ENCODE measurements around the gene AUNIP. TPM values are rescaled to one million over a fixed set of nuclear protein-coding genes. Genes with fewer than 3 reads are reported as not detected.

AUNIP gene
- total and polyA plus RNA-seq, 2 experiments from 2014 or later: 20.9 to 21.9 TPM

DNA sequence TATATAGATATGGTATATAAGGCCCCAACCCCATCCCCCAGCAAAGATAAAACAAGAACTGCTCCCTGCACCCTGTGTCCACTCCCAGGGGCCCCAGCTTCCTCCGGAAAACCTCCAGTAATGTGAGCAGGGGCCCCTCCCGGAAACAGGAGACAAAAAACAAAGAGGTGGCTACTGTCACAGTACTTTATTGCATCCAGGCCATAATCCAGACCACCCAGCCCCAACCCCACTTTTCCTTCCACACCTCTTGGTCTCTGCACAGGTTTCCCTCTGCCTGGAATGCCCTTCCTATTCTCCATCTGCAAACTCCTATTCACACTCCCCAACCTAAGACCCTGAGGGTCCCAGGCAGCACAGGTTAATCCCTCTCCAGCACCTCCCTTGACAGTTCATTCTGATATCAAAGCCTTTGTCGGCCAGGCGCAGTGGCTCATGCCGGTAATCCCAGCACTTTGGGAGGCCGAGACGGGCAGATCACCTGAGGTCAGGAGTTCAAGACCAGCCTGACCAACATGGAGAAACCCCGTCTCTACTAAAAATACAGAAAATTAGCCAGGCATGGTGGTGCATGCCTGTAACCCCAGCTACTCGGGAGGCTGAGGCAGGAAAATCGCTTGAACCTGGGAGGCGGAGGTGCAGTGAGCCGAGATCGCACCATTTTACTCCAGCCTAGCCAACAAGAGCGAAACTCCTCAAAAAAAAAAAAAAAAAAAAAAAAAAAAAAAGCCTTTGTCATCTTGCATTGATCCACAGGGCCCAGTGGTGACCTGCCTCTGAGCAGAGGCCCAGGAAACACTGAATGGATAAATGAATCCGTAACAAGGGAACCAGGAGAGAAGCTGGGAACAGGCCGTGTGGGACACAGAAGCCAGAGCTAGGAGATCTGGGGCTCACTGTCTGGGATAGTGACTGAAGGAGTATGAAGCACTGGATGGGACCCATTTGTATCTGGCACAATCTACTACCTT lies 2.3 kb upstream of the AUNIP start (continued):
- TF ChIP-seq, protein P1, sequence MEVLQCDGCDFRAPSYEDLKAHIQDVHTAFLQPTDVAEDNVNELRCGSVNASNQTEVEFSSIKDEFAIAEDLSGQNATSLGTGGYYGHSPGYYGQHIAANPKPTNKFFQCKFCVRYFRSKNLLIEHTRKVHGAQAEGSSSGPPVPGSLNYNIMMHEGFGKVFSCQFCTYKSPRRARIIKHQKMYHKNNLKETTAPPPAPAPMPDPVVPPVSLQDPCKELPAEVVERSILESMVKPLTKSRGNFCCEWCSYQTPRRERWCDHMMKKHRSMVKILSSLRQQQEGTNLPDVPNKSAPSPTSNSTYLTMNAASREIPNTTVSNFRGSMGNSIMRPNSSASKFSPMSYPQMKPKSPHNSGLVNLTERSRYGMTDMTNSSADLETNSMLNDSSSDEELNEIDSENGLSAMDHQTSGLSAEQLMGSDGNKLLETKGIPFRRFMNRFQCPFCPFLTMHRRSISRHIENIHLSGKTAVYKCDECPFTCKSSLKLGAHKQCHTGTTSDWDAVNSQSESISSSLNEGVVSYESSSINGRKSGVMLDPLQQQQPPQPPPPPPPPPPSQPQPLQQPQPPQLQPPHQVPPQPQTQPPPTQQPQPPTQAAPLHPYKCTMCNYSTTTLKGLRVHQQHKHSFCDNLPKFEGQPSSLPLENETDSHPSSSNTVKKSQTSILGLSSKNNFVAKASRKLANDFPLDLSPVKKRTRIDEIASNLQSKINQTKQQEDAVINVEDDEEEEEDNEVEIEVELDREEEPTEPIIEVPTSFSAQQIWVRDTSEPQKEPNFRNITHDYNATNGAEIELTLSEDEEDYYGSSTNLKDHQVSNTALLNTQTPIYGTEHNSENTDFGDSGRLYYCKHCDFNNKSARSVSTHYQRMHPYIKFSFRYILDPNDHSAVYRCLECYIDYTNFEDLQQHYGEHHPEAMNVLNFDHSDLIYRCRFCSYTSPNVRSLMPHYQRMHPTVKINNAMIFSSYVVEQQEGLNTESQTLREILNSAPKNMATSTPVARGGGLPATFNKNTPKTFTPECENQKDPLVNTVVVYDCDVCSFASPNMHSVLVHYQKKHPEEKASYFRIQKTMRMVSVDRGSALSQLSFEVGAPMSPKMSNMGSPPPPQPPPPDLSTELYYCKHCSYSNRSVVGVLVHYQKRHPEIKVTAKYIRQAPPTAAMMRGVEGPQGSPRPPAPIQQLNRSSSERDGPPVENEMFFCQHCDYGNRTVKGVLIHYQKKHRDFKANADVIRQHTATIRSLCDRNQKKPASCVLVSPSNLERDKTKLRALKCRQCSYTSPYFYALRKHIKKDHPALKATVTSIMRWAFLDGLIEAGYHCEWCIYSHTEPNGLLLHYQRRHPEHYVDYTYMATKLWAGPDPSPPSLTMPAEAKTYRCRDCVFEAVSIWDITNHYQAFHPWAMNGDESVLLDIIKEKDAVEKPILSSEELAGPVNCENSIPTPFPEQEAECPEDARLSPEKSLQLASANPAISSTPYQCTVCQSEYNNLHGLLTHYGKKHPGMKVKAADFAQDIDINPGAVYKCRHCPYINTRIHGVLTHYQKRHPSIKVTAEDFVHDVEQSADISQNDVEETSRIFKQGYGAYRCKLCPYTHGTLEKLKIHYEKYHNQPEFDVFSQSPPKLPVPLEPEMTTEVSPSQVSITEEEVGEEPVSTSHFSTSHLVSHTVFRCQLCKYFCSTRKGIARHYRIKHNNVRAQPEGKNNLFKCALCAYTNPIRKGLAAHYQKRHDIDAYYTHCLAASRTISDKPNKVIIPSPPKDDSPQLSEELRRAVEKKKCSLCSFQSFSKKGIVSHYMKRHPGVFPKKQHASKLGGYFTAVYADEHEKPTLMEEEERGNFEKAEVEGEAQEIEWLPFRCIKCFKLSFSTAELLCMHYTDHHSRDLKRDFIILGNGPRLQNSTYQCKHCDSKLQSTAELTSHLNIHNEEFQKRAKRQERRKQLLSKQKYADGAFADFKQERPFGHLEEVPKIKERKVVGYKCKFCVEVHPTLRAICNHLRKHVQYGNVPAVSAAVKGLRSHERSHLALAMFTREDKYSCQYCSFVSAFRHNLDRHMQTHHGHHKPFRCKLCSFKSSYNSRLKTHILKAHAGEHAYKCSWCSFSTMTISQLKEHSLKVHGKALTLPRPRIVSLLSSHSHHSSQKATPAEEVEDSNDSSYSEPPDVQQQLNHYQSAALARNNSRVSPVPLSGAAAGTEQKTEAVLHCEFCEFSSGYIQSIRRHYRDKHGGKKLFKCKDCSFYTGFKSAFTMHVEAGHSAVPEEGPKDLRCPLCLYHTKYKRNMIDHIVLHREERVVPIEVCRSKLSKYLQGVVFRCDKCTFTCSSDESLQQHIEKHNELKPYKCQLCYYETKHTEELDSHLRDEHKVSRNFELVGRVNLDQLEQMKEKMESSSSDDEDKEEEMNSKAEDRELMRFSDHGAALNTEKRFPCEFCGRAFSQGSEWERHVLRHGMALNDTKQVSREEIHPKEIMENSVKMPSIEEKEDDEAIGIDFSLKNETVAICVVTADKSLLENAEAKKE (CRISPR knock-in tag; IDR thresholded peaks at IDR 0.05): no peak
- TF ChIP-seq EZH2phosphoT487 (IDR thresholded peaks at IDR 0.05; ENCODE audit: unreplicated experiment) (no peak), STAT1 (IDR thresholded peaks at IDR 0.05; ENCODE audit: unreplicated experiment) (no peak), NANOG (IDR thresholded peaks at IDR 0.05; ENCODE audit: borderline replicate concordance) (no peak), JUNB (IDR thresholded peaks at IDR 0.05; ENCODE audit: unreplicated experiment) (no peak), ZNF114 (CRISPR knock-in tag; IDR thresholded peaks at IDR 0.05) (no peak), POLR2AphosphoS5 (IDR thresholded peaks at IDR 0.05; ENCODE audit: low read depth) (no peak)
- TF ChIP-seq, protein P2, sequence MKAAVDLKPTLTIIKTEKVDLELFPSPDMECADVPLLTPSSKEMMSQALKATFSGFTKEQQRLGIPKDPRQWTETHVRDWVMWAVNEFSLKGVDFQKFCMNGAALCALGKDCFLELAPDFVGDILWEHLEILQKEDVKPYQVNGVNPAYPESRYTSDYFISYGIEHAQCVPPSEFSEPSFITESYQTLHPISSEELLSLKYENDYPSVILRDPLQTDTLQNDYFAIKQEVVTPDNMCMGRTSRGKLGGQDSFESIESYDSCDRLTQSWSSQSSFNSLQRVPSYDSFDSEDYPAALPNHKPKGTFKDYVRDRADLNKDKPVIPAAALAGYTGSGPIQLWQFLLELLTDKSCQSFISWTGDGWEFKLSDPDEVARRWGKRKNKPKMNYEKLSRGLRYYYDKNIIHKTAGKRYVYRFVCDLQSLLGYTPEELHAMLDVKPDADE (IDR thresholded peaks at IDR 0.05): no peak
- TF ChIP-seq, protein P3, sequence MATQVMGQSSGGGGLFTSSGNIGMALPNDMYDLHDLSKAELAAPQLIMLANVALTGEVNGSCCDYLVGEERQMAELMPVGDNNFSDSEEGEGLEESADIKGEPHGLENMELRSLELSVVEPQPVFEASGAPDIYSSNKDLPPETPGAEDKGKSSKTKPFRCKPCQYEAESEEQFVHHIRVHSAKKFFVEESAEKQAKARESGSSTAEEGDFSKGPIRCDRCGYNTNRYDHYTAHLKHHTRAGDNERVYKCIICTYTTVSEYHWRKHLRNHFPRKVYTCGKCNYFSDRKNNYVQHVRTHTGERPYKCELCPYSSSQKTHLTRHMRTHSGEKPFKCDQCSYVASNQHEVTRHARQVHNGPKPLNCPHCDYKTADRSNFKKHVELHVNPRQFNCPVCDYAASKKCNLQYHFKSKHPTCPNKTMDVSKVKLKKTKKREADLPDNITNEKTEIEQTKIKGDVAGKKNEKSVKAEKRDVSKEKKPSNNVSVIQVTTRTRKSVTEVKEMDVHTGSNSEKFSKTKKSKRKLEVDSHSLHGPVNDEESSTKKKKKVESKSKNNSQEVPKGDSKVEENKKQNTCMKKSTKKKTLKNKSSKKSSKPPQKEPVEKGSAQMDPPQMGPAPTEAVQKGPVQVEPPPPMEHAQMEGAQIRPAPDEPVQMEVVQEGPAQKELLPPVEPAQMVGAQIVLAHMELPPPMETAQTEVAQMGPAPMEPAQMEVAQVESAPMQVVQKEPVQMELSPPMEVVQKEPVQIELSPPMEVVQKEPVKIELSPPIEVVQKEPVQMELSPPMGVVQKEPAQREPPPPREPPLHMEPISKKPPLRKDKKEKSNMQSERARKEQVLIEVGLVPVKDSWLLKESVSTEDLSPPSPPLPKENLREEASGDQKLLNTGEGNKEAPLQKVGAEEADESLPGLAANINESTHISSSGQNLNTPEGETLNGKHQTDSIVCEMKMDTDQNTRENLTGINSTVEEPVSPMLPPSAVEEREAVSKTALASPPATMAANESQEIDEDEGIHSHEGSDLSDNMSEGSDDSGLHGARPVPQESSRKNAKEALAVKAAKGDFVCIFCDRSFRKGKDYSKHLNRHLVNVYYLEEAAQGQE (IDR thresholded peaks at IDR 0.05; ENCODE audit: unreplicated experiment): no peak

Data from GM23338 (cell line).